ENCODE measurements around the gene CERS6.

Gene CERS6

GRCh38 chr2:168801961-168802858 is 346.1 kb downstream of the CERS6 start, which contains the start of gene NOSTRIN:
NOSTRIN (plus strand) TSS chr2:168802637; CDS start chr2:168802647, 10 bp downstream.
- DNase-seq (ENCODE audit: low spot score): no peak

- DNase-seq (ENCODE audit: low spot score): no peak
Measured at GRCh38 chr2:168802859-168803725, 347.0 kb downstream of the CERS6 start.

- DNase-seq (ENCODE audit: low spot score): no peak
Measured at GRCh38 chr2:168804214-168804613, 348.1 kb downstream of the CERS6 start.

GRCh38 chr2:168805615-168806014 is 349.5 kb downstream of the CERS6 start:
- no peak for DNase-seq (ENCODE audit: low spot score)

- DNase-seq (ENCODE audit: low spot score): no peak
Measured at GRCh38 chr2:168809537-168809936, 353.5 kb downstream of the CERS6 start.

- no peak for DNase-seq (ENCODE audit: low spot score)
Measured at GRCh38 chr2:168810235-168810634, 354.2 kb downstream of the CERS6 start.

- no peak for DNase-seq (ENCODE audit: low spot score)
Measured at GRCh38 chr2:168811696-168812095, 355.6 kb downstream of the CERS6 start.

- no peak for DNase-seq (ENCODE audit: low spot score)
Measured at GRCh38 chr2:168814046-168814445, 358.0 kb downstream of the CERS6 start.

- DNase-seq (ENCODE audit: low spot score): no peak
Measured at GRCh38 chr2:168814939-168815907, 359.2 kb downstream of the CERS6 start.

- DNase-seq (ENCODE audit: low spot score): no peak
Measured at GRCh38 chr2:168816369-168816768, 360.3 kb downstream of the CERS6 start.

GRCh38 chr2:168819050-168819715 is 363.1 kb downstream of the CERS6 start:
- no peak for DNase-seq (ENCODE audit: low spot score)

GRCh38 chr2:168819829-168820489 is 363.9 kb downstream of the CERS6 start:
- DNase-seq (ENCODE audit: low spot score): no peak

GRCh38 chr2:168821577-168821976 is 365.5 kb downstream of the CERS6 start:
- no peak for DNase-seq (ENCODE audit: low spot score)

GRCh38 chr2:168821992-168822391 is 365.9 kb downstream of the CERS6 start:
- no peak for DNase-seq (ENCODE audit: low spot score)
